CMK (cell line): ENCODE results near the gene NBPF8.
A peak's percentile ranks its signal among the peaks of the same experiment; 100 is the strongest.
"Not testable (repeated sequence)": the region's sequence is repeated elsewhere in the genome, so short reads cannot be mapped to it uniquely, and the experiment has no call there.

ENCODE experiments used
- DNase-seq: peaks from one replicate; pipeline ENCODE4 v3.0.0-alpha.2; 2010; ENCODE audit warnings: low read depth

Gene NBPF8

GRCh38 chr1:120414911-120415480, at the start of gene NBPF8:
Gene NBPF8 (plus strand): TSS chr1:120415035. CDS start chr1:120436523, 21,488 bp downstream.
- peak; percentile 14 for DNase-seq

GRCh38 chr1:120367709-120368108, 47.1 kb upstream of the NBPF8 start:
- DNase-seq: not testable (repeated sequence)

GRCh38 chr1:120386651-120387050, 28.2 kb upstream of the NBPF8 start:
- not testable (repeated sequence) for DNase-seq

GRCh38 chr1:120388597-120389126, 26.2 kb upstream of the NBPF8 start:
- DNase-seq: peak; percentile 3

- DNase-seq: not testable (repeated sequence)
These were observed 23.5 kb upstream of the NBPF8 start for GRCh38 chr1:120391365-120391764.

- not testable (repeated sequence) for DNase-seq
These were observed 21.3 kb upstream of the NBPF8 start for GRCh38 chr1:120393316-120394232.

GRCh38 chr1:120405348-120405747, 9.5 kb upstream of the NBPF8 start:
- not testable (repeated sequence) for DNase-seq

GRCh38 chr1:120414451-120414850, 384 bp upstream of the NBPF8 start:
- DNase-seq: not testable (repeated sequence)

- DNase-seq: not testable (repeated sequence)
These were observed 692 bp downstream of the NBPF8 start for GRCh38 chr1:120415492-120415961.

GRCh38 chr1:120425063-120425462, 10.2 kb downstream of the NBPF8 start:
- DNase-seq: not testable (repeated sequence)

- DNase-seq: not testable (repeated sequence)
These were observed 16.8 kb downstream of the NBPF8 start for GRCh38 chr1:120431626-120432025.

- not testable (repeated sequence) for DNase-seq
These were observed 19.0 kb downstream of the NBPF8 start for GRCh38 chr1:120433831-120434230.

GRCh38 chr1:120449124-120449523, 34.3 kb downstream of the NBPF8 start:
- not testable (repeated sequence) for DNase-seq
